KG1 (cell line): ENCODE data around the gene ASB1.

Source experiments
- DNase-seq: peaks from one replicate; lab custom pipeline; 2025; lab: John Stamatoyannopoulos, UW

The ASB1 gene

DNA sequence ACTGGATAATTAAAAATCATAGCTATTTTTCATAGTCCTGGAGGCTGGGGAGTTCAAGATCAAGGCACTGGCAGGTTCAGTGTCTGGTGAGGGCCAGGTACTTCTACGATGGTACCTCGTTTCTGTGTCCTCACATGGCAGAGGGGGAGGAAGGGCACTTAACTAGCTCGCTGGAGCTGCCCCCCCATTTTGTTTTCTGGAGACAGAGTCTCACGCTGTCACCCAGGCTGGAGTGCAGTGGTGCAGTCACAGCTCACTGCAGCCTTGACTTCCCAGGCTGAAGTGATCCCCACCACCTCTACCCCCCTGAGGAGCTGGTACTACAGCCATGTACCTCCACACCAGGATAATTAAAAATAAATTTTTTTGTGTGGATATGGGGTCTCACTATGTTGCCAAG lies 40.3 kb downstream of the ASB1 start:
- no peak for DNase-seq

GRCh38 chr2:238467792-238468191 lies 41.1 kb downstream of the ASB1 start:
- DNase-seq, result no peak

GRCh38 chr2:238469155-238469554 lies 42.4 kb downstream of the ASB1 start:
- no peak for DNase-seq

DNA sequence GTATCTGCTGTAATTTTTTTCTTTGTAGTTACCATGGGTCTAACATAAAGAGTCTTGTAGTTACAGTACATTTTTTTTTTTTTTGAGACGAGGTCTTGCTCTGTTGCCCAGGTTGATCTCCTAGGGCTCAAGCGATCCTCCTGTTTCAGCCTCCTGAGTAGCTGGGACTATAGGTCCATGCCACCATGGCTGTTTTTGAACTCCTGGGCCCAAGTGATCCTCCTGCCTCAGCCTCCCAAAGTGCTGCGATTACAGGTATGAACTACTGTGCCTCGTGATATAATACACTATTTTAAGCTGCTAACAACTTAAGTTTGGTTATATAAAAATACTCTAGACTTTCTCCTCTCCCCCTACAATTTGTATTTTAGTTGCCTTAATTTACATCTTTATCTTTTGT lies 46.3 kb downstream of the ASB1 start:
- no peak for DNase-seq

DNA sequence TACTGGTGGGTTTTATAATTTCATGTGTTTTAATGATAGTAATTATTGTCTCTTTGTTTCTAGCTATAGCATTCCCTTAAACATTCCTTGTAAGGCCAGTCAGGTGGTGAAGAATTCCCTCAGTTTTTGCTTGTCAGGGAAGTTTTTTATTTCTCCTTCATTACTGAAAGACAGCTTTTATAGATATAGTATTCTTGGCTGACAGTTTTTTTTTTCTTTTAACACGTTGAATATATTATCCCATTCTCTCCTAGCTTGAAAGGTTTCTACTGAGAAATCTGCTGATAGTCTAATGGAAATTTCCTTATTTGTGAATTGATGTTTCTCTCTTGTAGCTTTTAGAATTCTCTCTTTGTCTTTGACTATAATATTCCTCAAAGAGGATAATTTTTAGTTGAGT lies 46.8 kb downstream of the ASB1 start:
- DNase-seq, result no peak

DNA sequence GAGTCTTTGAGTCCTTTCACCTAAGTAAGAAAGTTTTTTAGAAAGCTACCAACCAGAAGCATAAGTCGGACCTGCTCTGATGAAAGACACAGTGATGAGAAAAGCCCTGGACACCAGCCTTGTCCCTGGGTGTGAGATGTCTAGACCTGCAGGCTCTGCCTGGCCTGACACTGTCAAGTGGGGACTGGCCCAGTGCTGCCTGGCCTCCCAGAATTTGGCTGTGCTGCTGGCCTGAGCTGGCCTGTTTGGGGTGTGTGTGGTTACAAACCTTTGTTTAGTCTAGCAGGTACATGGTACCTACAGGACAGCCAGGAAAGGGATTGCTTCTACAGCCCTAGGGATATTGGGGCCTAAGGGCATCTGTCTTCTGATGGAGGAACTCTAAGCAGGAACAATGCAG lies 48.3 kb downstream of the ASB1 start:
- DNase-seq, result no peak

GRCh38 chr2:238475566-238475965 lies 48.8 kb downstream of the ASB1 start:
- DNase-seq, result no peak

- DNase-seq, result no peak
Measured at GRCh38 chr2:238476258-238476657, 49.5 kb downstream of the ASB1 start.

- DNase-seq, result no peak
Measured at GRCh38 chr2:238478216-238478615, 51.5 kb downstream of the ASB1 start.

DNA sequence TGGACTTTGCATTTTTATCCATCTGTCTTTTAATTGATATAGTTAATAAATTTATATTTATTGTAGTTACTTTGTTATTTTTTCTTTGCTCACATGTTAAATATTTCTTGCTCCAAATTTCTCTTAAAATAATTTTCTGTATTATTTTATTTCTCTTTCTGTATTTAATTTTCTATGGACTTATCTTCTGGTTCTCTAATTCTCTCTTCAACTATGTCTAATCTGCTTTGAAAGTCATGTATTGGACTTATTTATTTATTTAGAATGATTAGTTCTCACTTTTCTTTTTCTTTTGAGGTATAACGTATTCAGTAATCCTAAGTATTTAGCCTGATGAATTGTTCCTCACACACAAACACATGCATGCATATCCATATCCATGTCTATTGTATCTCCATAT lies 53.1 kb downstream of the ASB1 start:
- no peak for DNase-seq

GRCh38 chr2:238483021-238483420 lies 56.3 kb downstream of the ASB1 start:
- no peak for DNase-seq

- no peak for DNase-seq
Measured at GRCh38 chr2:238483656-238484055, 56.9 kb downstream of the ASB1 start.

GRCh38 chr2:238484522-238485452 lies 58.1 kb downstream of the ASB1 start:
- no peak for DNase-seq

- DNase-seq, result no peak
Measured at GRCh38 chr2:238486123-238486848, 59.6 kb downstream of the ASB1 start.

GRCh38 chr2:238487134-238487533 lies 60.4 kb downstream of the ASB1 start:
- no peak for DNase-seq

- DNase-seq, result no peak
Measured at GRCh38 chr2:238487652-238488346, 61.1 kb downstream of the ASB1 start.

DNA sequence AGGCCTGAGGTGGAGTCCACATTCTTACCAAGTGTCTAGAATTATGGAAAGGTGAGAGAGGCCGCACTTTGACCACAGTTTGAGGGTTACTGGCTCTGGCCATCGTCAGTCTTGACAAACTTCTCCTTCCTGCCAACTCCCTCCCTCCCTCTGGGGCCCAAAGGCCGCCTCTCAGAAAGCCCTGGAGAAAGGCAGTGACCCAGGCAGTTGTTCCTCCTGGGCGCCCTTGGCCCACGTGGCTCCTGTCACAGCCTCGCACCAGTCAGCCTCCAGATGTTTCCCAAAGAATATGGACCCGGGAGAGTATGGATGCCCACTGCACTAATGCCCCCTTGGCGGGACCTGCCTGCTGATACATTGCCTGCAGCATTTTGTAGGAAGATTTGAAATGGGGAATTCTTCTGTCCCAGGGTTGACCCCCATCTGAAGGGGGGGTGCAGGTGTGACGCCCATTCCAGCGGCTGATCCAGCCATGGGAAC lies 61.7 kb downstream of the ASB1 start:
- DNase-seq, result no peak

GRCh38 chr2:238489431-238489830 lies 62.7 kb downstream of the ASB1 start:
- no peak for DNase-seq

- no peak for DNase-seq
Measured at GRCh38 chr2:238489896-238490295, 63.2 kb downstream of the ASB1 start.

DNA sequence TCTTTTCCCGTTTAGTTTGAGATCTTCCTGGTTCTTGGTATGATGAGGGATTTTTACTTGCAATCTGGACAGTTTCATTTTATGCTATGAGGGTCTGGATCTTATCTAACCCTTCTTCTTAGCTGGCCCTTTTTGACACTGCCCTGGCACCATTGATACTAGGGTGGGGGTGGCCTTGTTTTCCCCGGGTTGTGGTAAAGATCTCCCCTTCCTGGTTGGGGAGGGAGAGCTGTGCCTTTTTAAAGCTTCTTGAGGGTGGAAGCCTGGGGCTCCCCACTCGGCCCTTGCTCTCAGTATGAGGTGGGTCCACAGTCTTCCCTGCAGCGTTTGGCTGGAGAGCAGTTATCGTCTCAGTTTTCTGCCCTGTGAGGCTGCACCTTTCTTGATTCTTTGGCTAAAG lies 66.1 kb downstream of the ASB1 start:
- no peak for DNase-seq

DNA sequence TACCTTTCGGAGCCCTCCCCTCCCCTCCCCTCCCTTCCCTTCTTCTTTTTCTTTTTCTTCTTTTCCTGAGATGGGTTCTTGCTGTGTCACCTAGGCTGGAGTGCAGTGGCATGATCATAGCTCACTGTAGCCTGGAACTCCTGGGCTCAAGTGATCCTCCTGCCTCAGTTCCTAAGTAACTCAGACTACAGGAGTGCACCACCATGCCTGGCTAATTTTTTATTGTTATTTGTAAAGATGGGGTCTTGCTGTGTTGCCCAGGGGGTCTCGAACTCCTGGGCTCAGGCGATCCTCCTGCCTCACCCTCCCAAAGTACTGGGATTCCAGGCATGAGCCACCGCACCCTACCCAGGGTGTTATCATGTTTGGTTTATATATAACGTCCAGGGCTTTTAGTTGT lies 66.7 kb downstream of the ASB1 start:
- DNase-seq, result no peak

- DNase-seq, result peak; percentile 49
Measured at GRCh38 chr2:238493880-238494572, 67.3 kb downstream of the ASB1 start.
